B cell (primary cell): ENCODE measurements around the gene TBC1D3B. TPM values are rescaled to one million over a fixed set of nuclear protein-coding genes. Genes with fewer than 3 reads are reported as not detected.

Experiments
- ATAC-seq: fragments of 200-7000 bp; cut with Tn5 transposase; one replicate; pipeline ENCODE4 v1.10.0; 2021; ENCODE audit warnings: low read depth, mild to moderate bottlenecking, moderate number of reproducible peaks, moderate library complexity
- CTCF ChIA-PET: fragments of 350-600 bp; sonication (Branson Sonifier 250); formaldehyde crosslinking; loops from one replicate; lab custom pipeline; 2021; ENCODE audit warnings: antibody characterized with exemption, inconsistent platforms; lab: Charles Lee
- POLR2A ChIA-PET: fragments of 350-600 bp; sonication (Branson Sonifier 250); formaldehyde crosslinking; loops from one replicate; lab custom pipeline; 2021; ENCODE audit warnings: antibody characterized with exemption; lab: Charles Lee
- DNase-seq: peaks from one replicate; pipeline ENCODE4 v3.0.0; 2013
- H2AFZ ChIP-seq: 2 replicates; pipeline ENCODE4 v1.6.1; 2012; ENCODE audit warnings: mild to moderate bottlenecking, low read depth, low read length; ENCODE audit not compliant: insufficient read depth, poor library complexity, severe bottlenecking
- H3K27ac ChIP-seq, 2 donors: 1 replicate in 1 of 2; 2 replicates in 1 of 2; pipeline ENCODE4 v1.5.1; 2012 to 2013; ENCODE audit warnings: low read length in 2 of 2, mild to moderate bottlenecking in 2 of 2, moderate library complexity in 1 of 2
- H3K27me3 ChIP-seq, 4 experiments: fragments of 200-600 bp in 1 of 4; sonication (generic) in 1 of 4; replicated peaks in 1 of 4; 1 replicate in 2 of 4; 2 replicates in 2 of 4; pipeline versions ENCODE4 v1.6.1 to v1.7.0; 2013 to 2016; ENCODE audit warnings: low read length in 3 of 4, mild to moderate bottlenecking in 2 of 4, mixed read lengths in 1 of 4, moderate library complexity in 1 of 4; ENCODE audit not compliant: insufficient read depth in 4 of 4, control insufficient read depth in 3 of 4; ENCODE audit errors: control extremely low read depth in 1 of 4
- H3K36me3 ChIP-seq, 2 experiments: replicated peaks in 1 of 2; 1 replicate in 1 of 2; 2 replicates in 1 of 2; pipeline versions ENCODE4 v1.6.1 to v1.7.1; 2013; ENCODE audit warnings: low read length in 1 of 2; ENCODE audit not compliant: insufficient read depth in 2 of 2, control insufficient read depth in 1 of 2; ENCODE audit errors: control extremely low read depth in 1 of 2, extremely low read depth in 1 of 2
- H3K4me1 ChIP-seq, 2 donors: fragments of 200-600 bp in 1 of 2; sonication (generic) in 1 of 2; 1 replicate in 1 of 2; 2 replicates in 1 of 2; pipeline versions ENCODE4 v1.5.1 to v1.6.1; 2013 to 2017; ENCODE audit warnings: low read length in 2 of 2; ENCODE audit not compliant: control insufficient read depth in 2 of 2, insufficient read depth in 2 of 2
- H3K4me2 ChIP-seq: replicated peaks from 2 replicates; pipeline ENCODE3; 2012; ENCODE audit warnings: mild to moderate bottlenecking, low read depth, low read length; ENCODE audit not compliant: poor library complexity, severe bottlenecking
- H3K4me3 ChIP-seq, 5 experiments: fragments of 200-600 bp in 1 of 5; sonication (generic) in 1 of 5; 1 replicate in 3 of 5; 2 replicates in 2 of 5; pipeline versions ENCODE4 v1.5.1 to v1.7.0; 2011 to 2016; ENCODE audit warnings: low read length in 4 of 5, mild to moderate bottlenecking in 4 of 5, low read depth in 2 of 5, control low read depth in 1 of 5, moderate library complexity in 1 of 5; ENCODE audit not compliant: insufficient read depth in 1 of 5; ENCODE audit errors: control extremely low read depth in 1 of 5, extremely low read depth in 1 of 5
- H3K79me2 ChIP-seq: fragments of 200-600 bp; sonication (generic); one replicate; pipeline ENCODE4 v1.6.0; 2016; ENCODE audit warnings: low read length; ENCODE audit not compliant: control insufficient read depth, insufficient read depth
- H3K9ac ChIP-seq: fragments of 200-600 bp; sonication (generic); 2 replicates; pipeline ENCODE4 v1.6.1; 2017; ENCODE audit warnings: mild to moderate bottlenecking, low read length, moderate library complexity
- H3K9me3 ChIP-seq, 3 donors: one replicate each; pipeline versions ENCODE4 v1.6.1 to v1.7.1; 2013; ENCODE audit warnings: low read length in 2 of 3; ENCODE audit not compliant: control insufficient read depth in 2 of 3, insufficient read depth in 1 of 3; ENCODE audit errors: control extremely low read depth in 1 of 3
- H4K20me1 ChIP-seq: 2 replicates; pipeline ENCODE4 v1.6.0; 2012; ENCODE audit warnings: mild to moderate bottlenecking, low read length; ENCODE audit not compliant: insufficient read depth, control insufficient read depth, poor library complexity, severe bottlenecking
- H3K27ac Mint-ChIP-seq: one replicate; pipeline ENCODE4 v1.8.0; 2021; ENCODE audit warnings: mixed read lengths
- H3K27me3 Mint-ChIP-seq: one replicate; pipeline ENCODE4 v1.8.0; 2021; ENCODE audit warnings: mixed read lengths
- H3K4me1 Mint-ChIP-seq: one replicate; pipeline ENCODE4 v1.8.0; 2021; ENCODE audit warnings: mixed read lengths
- H3K4me3 Mint-ChIP-seq: one replicate; pipeline ENCODE4 v1.8.0; 2021; ENCODE audit warnings: mixed read lengths
- H3K9me3 Mint-ChIP-seq: one replicate; pipeline ENCODE4 v1.8.0; 2022; ENCODE audit warnings: mixed read lengths; ENCODE audit not compliant: insufficient read depth
- EZH2 ChIP-seq: IDR thresholded peaks from 2 replicates; pipeline ENCODE4 v1.6.1; 2012; ENCODE audit warnings: borderline replicate concordance, low read depth, mild to moderate bottlenecking, moderate library complexity, low read length; ENCODE audit not compliant: insufficient read depth, poor library complexity, severe bottlenecking
- WGBS: methylation state at CpG from one replicate; pipeline ENCODE4 v1.1.5; 2013; ENCODE audit warnings: missing lambda C conversion rate; ENCODE audit not compliant: insufficient coverage; 5-methylcytosine and 5-hydroxymethylcytosine counted together
- intact Hi-C: fragments of 100-400 bp; cut with micrococcal nuclease; formaldehyde crosslinking; loops from one replicate; pipeline ENCODE4 v1.10.0; 2022
- polyA plus RNA-seq: library from polyadenylated mRNA; depleted of rRNA; stranded (reverse); fragments of >200 nt; gene quantifications from 2 replicates; pipeline ENCODE4 v1.2.3, GENCODE V29; 2012
- total RNA-seq, 2 donors: library from RNA; stranded (reverse); fragments of 120-200 nt in 1 of 2; gene quantifications; 1 replicate in 1 of 2; 2 replicates in 1 of 2; pipeline versions ENCODE4 v1.2.3 to v1.2.4, GENCODE V29; 2013 to 2022
- TF ChIP-seq, protein P1 (sequence below): fragments of 200-600 bp; IDR thresholded peaks from one replicate; pipeline ENCODE4 v1.8.0; 2022; ENCODE audit warnings: antibody characterized with exemption, mild to moderate bottlenecking

Gene TBC1D3B
- total and polyA plus RNA-seq, 2 donors (not counting 1 experiment from before 2014, with no cell fraction given) = 3.2 to 17.3 TPM

DNA sequence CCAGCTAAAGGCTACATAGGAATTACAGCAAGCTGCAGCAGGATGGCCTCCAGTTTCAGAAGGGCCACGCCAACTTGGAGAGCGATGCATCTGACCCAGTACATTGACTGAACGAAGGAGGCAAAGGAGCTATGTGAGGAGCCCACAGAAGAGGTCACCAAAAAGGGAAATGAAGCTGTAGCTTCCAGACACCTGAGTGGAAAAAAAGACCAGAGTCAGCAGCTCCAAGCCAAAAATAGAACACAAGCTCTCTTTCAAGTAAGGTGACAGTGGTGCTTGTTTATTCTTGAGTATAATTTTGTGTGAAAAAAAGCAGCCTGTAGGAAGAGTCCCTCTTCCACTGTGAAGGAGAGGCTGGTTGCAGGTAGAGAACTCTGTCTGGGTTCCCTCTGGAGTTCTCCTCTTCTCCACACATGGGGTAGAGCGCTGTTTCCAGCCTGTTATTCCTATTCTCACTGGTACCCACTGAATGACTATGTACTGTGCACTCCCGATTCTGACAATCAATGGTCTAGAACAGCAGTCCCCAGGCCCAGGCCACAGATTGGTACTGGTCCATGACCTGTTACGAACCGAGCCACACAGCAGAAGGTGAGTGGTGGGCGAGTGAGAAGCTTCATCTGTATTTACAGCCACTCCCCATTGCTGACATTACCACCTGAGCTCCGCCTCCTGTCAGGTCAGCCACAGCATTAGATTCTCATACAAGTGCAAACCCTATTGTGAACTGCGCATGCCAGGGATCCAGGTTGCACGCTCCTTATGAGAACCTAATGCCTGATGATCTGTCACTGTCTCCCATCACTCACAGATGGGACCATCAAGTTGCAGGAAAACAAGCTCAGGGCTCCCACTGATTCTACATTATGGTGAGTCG lies 57.7 kb downstream of the TBC1D3B start:
- Histone ChIP-seq H3K9me3 (peaks cover 0 to 4% (median 0%) of the 10 kb centered on the region in 3 donors), H3K4me2 (peak overlapping the region; percentile 10), H3K36me3 (no peaks in the 10 kb centered on the region), H3K27me3 (no peaks in the 10 kb centered on the region), H3K9ac (no peak overlapping the region), H3K79me2 (no peaks in the 10 kb centered on the region), H3K27ac (no peak overlapping the region), H2AFZ (no peak overlapping the region), H4K20me1 (no peaks in the 10 kb centered on the region), H3K4me1 (peaks cover 11 to 15% of the 10 kb centered on the region in 2 donors), H3K4me3 (no peak overlapping the region)
- peaks cover 7% of the 10 kb centered on the region for H3K9me3 Mint-ChIP-seq
- CTCF ChIA-PET = interaction anchor here (1.0 to 1.4 kb wide), 5 partner anchors 11 to 143 kb away, joined by 3 to 4 read pairs (median 4); no protein-coding TSS in a partner anchor
- H3K4me3 Mint-ChIP-seq = no peak overlapping the region
- DNase-seq (no peak), ATAC-seq (no peak)
- no peak overlapping the region for H3K27ac Mint-ChIP-seq
- TF ChIP-seq, protein P1, sequence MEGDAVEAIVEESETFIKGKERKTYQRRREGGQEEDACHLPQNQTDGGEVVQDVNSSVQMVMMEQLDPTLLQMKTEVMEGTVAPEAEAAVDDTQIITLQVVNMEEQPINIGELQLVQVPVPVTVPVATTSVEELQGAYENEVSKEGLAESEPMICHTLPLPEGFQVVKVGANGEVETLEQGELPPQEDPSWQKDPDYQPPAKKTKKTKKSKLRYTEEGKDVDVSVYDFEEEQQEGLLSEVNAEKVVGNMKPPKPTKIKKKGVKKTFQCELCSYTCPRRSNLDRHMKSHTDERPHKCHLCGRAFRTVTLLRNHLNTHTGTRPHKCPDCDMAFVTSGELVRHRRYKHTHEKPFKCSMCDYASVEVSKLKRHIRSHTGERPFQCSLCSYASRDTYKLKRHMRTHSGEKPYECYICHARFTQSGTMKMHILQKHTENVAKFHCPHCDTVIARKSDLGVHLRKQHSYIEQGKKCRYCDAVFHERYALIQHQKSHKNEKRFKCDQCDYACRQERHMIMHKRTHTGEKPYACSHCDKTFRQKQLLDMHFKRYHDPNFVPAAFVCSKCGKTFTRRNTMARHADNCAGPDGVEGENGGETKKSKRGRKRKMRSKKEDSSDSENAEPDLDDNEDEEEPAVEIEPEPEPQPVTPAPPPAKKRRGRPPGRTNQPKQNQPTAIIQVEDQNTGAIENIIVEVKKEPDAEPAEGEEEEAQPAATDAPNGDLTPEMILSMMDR = no peak
- no peak for TF ChIP-seq EZH2
- H3K27me3 Mint-ChIP-seq = no peaks in the 10 kb centered on the region
- peaks cover 26% of the 10 kb centered on the region for H3K4me1 Mint-ChIP-seq
- intact Hi-C loops = loop anchor here (2.0 kb wide), 1 partner anchor 16 kb away; the partner anchor contains the start of gene CCL4
- WGBS = 84% methylated on average over 11 of the region's 12 CpGs
- POLR2A ChIA-PET = no interaction called here
